Measurements from ENCODE around the gene SLC1A3.

DNA sequence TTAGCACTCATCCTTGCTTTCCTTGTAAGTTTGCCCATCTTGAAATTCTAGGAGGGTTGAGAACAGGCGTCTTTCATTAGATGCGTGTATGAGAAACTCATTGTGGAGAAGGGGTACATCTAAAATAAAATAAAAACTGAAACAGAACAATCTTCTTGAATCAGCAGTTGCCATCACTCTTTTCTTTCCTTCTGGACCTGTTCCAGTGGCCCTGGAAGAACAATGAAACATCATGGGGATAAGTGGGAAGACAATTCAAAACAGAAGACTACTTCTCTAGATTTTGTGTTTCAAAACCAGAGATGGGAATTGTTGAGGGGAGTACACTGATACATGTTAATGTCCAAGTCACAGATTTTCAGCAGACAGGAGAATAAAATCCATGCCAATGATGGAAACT, 59.9 kb downstream of the SLC1A3 start:
- TF ChIP-seq, protein P1, sequence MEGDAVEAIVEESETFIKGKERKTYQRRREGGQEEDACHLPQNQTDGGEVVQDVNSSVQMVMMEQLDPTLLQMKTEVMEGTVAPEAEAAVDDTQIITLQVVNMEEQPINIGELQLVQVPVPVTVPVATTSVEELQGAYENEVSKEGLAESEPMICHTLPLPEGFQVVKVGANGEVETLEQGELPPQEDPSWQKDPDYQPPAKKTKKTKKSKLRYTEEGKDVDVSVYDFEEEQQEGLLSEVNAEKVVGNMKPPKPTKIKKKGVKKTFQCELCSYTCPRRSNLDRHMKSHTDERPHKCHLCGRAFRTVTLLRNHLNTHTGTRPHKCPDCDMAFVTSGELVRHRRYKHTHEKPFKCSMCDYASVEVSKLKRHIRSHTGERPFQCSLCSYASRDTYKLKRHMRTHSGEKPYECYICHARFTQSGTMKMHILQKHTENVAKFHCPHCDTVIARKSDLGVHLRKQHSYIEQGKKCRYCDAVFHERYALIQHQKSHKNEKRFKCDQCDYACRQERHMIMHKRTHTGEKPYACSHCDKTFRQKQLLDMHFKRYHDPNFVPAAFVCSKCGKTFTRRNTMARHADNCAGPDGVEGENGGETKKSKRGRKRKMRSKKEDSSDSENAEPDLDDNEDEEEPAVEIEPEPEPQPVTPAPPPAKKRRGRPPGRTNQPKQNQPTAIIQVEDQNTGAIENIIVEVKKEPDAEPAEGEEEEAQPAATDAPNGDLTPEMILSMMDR (IDR thresholded peaks at IDR 0.05; ENCODE audit: insufficient read depth, low read length), result no peak
- TF ChIP-seq SPI1 (IDR thresholded peaks at IDR 0.05; ENCODE audit: borderline replicate concordance, low read depth) (no peak), POLR2AphosphoS5 (IDR thresholded peaks at IDR 0.05; ENCODE audit: low read depth) (no peak), GABPA (IDR thresholded peaks at IDR 0.05; ENCODE audit: low read depth) (no peak)
- TF ChIP-seq, protein P2, sequence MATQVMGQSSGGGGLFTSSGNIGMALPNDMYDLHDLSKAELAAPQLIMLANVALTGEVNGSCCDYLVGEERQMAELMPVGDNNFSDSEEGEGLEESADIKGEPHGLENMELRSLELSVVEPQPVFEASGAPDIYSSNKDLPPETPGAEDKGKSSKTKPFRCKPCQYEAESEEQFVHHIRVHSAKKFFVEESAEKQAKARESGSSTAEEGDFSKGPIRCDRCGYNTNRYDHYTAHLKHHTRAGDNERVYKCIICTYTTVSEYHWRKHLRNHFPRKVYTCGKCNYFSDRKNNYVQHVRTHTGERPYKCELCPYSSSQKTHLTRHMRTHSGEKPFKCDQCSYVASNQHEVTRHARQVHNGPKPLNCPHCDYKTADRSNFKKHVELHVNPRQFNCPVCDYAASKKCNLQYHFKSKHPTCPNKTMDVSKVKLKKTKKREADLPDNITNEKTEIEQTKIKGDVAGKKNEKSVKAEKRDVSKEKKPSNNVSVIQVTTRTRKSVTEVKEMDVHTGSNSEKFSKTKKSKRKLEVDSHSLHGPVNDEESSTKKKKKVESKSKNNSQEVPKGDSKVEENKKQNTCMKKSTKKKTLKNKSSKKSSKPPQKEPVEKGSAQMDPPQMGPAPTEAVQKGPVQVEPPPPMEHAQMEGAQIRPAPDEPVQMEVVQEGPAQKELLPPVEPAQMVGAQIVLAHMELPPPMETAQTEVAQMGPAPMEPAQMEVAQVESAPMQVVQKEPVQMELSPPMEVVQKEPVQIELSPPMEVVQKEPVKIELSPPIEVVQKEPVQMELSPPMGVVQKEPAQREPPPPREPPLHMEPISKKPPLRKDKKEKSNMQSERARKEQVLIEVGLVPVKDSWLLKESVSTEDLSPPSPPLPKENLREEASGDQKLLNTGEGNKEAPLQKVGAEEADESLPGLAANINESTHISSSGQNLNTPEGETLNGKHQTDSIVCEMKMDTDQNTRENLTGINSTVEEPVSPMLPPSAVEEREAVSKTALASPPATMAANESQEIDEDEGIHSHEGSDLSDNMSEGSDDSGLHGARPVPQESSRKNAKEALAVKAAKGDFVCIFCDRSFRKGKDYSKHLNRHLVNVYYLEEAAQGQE (IDR thresholded peaks at IDR 0.05; ENCODE audit: insufficient replicate concordance, low read depth), result no peak

Measured in HL-60 (cell line).